Right lobe of liver (tissue), 6 donors: ENCODE results near the gene EXOC4. TPM values are rescaled to one million over a fixed set of nuclear protein-coding genes. Genes with fewer than 3 reads are reported as not detected.
"Not testable (repeated sequence)": the region's sequence is repeated elsewhere in the genome, so short reads cannot be mapped to it uniquely, and the experiment has no call there.

Experiments
- ATAC-seq, 4 donors: fragments of 200-7000 bp; cut with Tn5 transposase; one replicate each; pipeline ENCODE4 v1.9.1; 2020; ENCODE audit warnings: mild to moderate bottlenecking in 4 of 4, moderate library complexity in 4 of 4
- DNase-seq, 3 donors: peaks; one replicate each; pipeline ENCODE4 v3.0.0-alpha.2; 2020
- H3K27ac ChIP-seq, 3 donors: fragments of 200-600 bp; one replicate each; pipeline ENCODE4 v1.8.0; 2022
- H3K27me3 ChIP-seq, 2 donors: fragments of 200-600 bp; one replicate each; pipeline ENCODE4 v1.8.0; 2022
- H3K36me3 ChIP-seq, 4 donors: fragments of 200-600 bp; sonication (generic) in 1 of 4; one replicate each; pipeline versions ENCODE4 v1.5.1 to v1.8.0; 2017 to 2022; ENCODE audit warnings: control low read depth in 1 of 4
- H3K4me1 ChIP-seq, 4 donors: fragments of 200-600 bp; sonication (generic) in 1 of 4; one replicate each; pipeline versions ENCODE4 v1.5.1 to v1.8.0; 2017 to 2022; ENCODE audit warnings: control low read depth in 1 of 4
- H3K4me3 ChIP-seq, 3 donors: fragments of 200-600 bp; one replicate each; pipeline ENCODE4 v1.8.0; 2022
- H3K9me3 ChIP-seq, 4 donors: fragments of 200-600 bp; sonication (generic) in 1 of 4; one replicate each; pipeline versions ENCODE4 v1.5.1 to v1.8.0; 2017 to 2022; ENCODE audit warnings: control low read depth in 1 of 4
- POLR2A ChIP-seq: fragments of 450-650 bp; IDR thresholded peaks from one replicate; pipeline ENCODE4 v1.6.1; 2017; ENCODE audit warnings: antibody characterized with exemption, mild to moderate bottlenecking
- WGBS: methylation state at CpG from one replicate; pipeline ENCODE4 v1.1.6; 2018; ENCODE audit warnings: low coverage, low lambda C conversion rate; ENCODE audit not compliant: insufficient coverage; ENCODE audit errors: missing lambda C conversion rate; 5-methylcytosine and 5-hydroxymethylcytosine counted together
- intact Hi-C, 2 donors: fragments of 100-400 bp; cut with DNase I; formaldehyde crosslinking; loops; one replicate each; pipeline versions ENCODE4 v1.11.2 to v1.14.1; 2022
- long read RNA-seq: library from polyadenylated mRNA; unstranded; transcript quantifications from one replicate; pipeline ENCODE4 v2.0.0, GENCODE V29; 2019
- total RNA-seq, 6 experiments: library from RNA; depleted of rRNA in 2 of 6; stranded (reverse); fragments of >200 nt in 2 of 6; fragmentation: NEBNext Ultra II Directional in 3 of 6; extraction: Animal tissue kit (Norgen Biotek cat#: 25700) in 3 of 6; gene quantifications; one replicate each; pipeline versions ENCODE4 v1.1.0 to v1.2.4, GENCODE V29; 2016 to 2023
- TF ChIP-seq, protein P1 (sequence below), 4 donors: fragments of 200-600 bp in 3 of 4; fragments of 450-650 bp in 1 of 4; IDR thresholded peaks; one replicate each; pipeline versions ENCODE4 v1.5.1 to v1.8.0; 2016 to 2022; ENCODE audit warnings: antibody characterized with exemption in 4 of 4, mild to moderate bottlenecking in 2 of 4
- donor health status: DM: no; HTN: yes; CAD: no.
- donor health status: DM: no; HTN: no; CAD: no.
- donor health status: DM: no; HTN: no; CAD: no.
- donor health status: DM: no; HTN: yes; CAD: no.
- donor health status: DM: no; HTN: yes; CAD: no.

EXOC4 gene
- total RNA-seq: 10 to 100 TPM; 23.7 to 33.5 (median 30.0) TPM
- long read RNA-seq, partial matches to known transcripts: 3 of 4 reads
- long read RNA-seq, other reads (novel, unspliced or antisense): 1 of 4 reads

DNA sequence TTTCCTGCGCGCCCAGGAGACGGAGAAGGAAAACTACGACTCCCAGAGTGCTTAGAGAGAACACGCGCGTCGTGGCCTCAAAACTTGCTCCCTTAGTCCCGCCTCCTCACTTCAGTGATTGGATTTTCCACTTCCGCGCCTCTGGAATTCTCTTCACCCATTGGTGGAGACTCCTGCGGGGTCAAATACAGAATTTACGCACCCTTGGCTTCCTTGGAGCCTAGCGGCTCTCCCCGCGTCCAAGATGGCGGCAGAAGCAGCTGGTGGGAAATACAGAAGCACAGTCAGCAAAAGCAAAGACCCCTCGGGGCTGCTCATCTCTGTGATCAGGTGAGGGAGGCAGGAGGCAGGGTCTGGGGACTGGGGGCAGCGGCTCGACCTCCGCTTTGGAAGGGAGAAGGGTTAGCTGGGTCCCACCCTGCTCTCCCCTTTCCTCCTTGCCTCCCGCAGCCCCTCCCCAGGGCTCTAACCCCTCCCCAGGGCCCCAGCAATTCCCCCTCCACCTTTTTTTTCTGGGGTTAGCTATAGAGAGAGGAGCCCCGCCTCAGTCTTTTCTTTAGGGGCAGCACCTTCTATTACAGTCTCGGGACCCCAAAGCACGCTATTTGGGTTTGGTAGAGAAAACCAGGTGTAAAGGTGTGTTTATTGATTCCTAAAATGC lies at the start of gene EXOC4:
Gene EXOC4 (plus strand): TSS at position 221 of the 661 bp plus-strand sequence.
- Histone ChIP-seq H3K27ac (peak within 1 kb of the TSS; percentile 77 to 86 (median 77)), H3K27me3 (no peaks in the 10 kb centered on the region), H3K4me1 (peaks cover 0 to 5% (median 0%) of the 10 kb centered on the region in 4 donors), H3K4me3 (peak within 1 kb of the TSS; percentile 79 to 84 (median 80)), H3K36me3 (no peaks in the 10 kb centered on the region), H3K9me3 (no peaks in the 10 kb centered on the region)
- intact Hi-C loops: no loop called here
- TF ChIP-seq POLR2A: no peak
- TF ChIP-seq, protein P1, sequence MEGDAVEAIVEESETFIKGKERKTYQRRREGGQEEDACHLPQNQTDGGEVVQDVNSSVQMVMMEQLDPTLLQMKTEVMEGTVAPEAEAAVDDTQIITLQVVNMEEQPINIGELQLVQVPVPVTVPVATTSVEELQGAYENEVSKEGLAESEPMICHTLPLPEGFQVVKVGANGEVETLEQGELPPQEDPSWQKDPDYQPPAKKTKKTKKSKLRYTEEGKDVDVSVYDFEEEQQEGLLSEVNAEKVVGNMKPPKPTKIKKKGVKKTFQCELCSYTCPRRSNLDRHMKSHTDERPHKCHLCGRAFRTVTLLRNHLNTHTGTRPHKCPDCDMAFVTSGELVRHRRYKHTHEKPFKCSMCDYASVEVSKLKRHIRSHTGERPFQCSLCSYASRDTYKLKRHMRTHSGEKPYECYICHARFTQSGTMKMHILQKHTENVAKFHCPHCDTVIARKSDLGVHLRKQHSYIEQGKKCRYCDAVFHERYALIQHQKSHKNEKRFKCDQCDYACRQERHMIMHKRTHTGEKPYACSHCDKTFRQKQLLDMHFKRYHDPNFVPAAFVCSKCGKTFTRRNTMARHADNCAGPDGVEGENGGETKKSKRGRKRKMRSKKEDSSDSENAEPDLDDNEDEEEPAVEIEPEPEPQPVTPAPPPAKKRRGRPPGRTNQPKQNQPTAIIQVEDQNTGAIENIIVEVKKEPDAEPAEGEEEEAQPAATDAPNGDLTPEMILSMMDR (IDR thresholded peaks at IDR 0.05): no peak
- DNase-seq (peak; percentile 84 to 96 (median 89)), ATAC-seq (peak; percentile 100)
- under 1% methylated on average over 15 of the region's 25 CpGs for WGBS

- Histone ChIP-seq H3K9me3 (no peaks in the 10 kb centered on the region), H3K27ac (no peak overlapping the region), H3K4me3 (no peak overlapping the region), H3K4me1 (no peaks in the 10 kb centered on the region), H3K36me3 (no peaks in the 10 kb centered on the region), H3K27me3 (no peaks in the 10 kb centered on the region)
- no peak for ATAC-seq
- TF ChIP-seq, protein P1 (IDR thresholded peaks at IDR 0.05): no peak
- no peak for TF ChIP-seq POLR2A
- no peak for DNase-seq
- WGBS: 75% methylated on average over 3 of the region's 3 CpGs
- intact Hi-C loops: no loop called here
These were observed 49.4 kb upstream of the EXOC4 start for GRCh38 chr7:133203490-133203889.

GRCh38 chr7:133207687-133208086 lies 45.2 kb upstream of the EXOC4 start:
- ATAC-seq: no peak
- 34% methylated on average over 2 of the region's 2 CpGs for WGBS
- intact Hi-C loops: no loop called here
- no peak overlapping the region for H3K27ac ChIP-seq
- no peaks in the 10 kb centered on the region for H3K27me3 ChIP-seq
- TF ChIP-seq, protein P1 (IDR thresholded peaks at IDR 0.05): no peak
- no peak for TF ChIP-seq POLR2A
- H3K4me1 ChIP-seq: no peaks in the 10 kb centered on the region
- no peaks in the 10 kb centered on the region for H3K36me3 ChIP-seq
- no peaks in the 10 kb centered on the region for H3K9me3 ChIP-seq
- no peak overlapping the region for H3K4me3 ChIP-seq
- DNase-seq: no peak

DNA sequence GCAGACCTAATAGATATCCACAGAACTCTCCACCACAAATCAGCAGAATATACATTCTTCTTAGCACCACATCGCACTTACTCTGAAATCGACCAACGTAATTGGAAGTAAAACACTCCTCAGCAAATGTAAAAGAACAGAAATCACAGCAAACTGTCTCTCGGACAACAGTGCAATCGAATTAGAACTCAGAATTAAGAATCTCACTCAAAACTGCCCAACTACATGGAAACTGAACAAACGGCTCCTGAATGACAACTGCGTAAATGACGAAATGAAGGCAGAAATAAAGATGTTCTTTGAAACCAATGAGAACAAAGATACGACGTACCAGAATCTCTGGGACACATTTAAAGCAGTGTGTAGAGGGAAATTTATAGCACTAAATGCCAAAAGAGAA lies 42.1 kb upstream of the EXOC4 start:
- intact Hi-C loops, H3K27me3 ChIP-seq, ATAC-seq, H3K27ac ChIP-seq, H3K36me3 ChIP-seq, H3K4me3 ChIP-seq, H3K9me3 ChIP-seq, DNase-seq, H3K4me1 ChIP-seq: not testable (repeated sequence)
- 84% methylated on average over 10 of the region's 10 CpGs for WGBS

DNA sequence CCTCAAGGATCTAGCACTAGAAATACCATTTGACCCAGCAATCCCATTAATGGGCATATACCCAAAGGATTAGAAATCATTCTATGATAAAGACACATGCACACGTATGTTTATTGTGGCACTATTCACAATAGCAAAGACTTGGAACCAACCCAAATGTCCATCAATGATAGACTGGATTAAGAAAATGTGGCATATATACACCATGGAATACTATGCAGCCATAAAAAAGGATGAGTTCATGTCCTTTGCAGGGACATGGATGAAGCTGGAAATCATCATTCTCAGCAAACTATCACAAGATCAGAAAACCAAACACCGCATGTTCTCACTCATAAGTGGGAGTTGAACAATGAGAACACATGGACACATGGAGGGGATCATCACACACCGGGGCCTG lies 39.1 kb upstream of the EXOC4 start:
- H3K36me3 ChIP-seq, DNase-seq, H3K27ac ChIP-seq, H3K4me3 ChIP-seq, ATAC-seq, H3K4me1 ChIP-seq, H3K9me3 ChIP-seq, H3K27me3 ChIP-seq, intact Hi-C loops: not testable (repeated sequence)
- WGBS: 87% methylated on average over 3 of the region's 3 CpGs
